Measurements from ENCODE around the gene SMG6. TPM values are rescaled to one million over a fixed set of nuclear protein-coding genes. Genes with fewer than 3 reads are reported as not detected.

The SMG6 gene
- total and polyA plus RNA-seq, 2 of the 4 experiments (the other 2 are of a cell fraction), result 16.3 to 30.3 TPM

DNA sequence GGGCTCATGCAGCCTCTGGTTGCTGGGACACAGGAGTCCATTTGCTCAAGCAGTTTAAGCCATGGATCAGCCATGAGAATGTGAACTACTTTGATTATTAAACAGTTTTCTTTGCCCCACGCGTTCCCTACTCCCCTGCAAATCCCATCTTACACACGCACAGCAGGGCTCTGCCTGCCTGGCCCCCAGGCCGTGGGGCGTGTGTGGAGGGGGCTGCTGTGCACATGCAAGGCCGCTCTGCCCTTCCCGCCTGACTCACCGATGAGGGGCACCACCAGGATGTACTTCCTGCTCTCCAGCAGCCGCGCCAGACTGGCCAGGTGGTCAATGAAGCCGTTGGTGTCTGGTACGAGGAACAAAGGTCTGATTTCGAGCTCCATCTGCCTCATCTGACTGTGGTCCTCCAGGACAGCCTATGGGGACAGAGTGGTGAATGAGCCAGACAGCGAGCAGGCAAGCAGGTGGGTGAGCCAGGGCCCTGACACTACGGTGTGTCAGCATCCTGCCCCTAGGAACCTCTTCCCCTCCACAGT is 235.0 kb downstream of the SMG6 start:
- Histone ChIP-seq H3K4ac (ENCODE audit: low read depth, low read length) (peak overlapping the region; percentile 95), H3K79me1 (ENCODE audit: low read depth in 1 of 2, low read length in 2 of 2) (peaks cover 33 to 73% of the 10 kb centered on the region in 2 experiments), H4K8ac (ENCODE audit: low read depth in 2 of 2, low read length in 2 of 2) (peak overlapping the region; percentile 92 to 99), H3K27ac (ENCODE audit: insufficient read depth, low read length) (peak overlapping the region; percentile 92), H2BK15ac (ENCODE audit: low read depth, low read length) (peak overlapping the region; percentile 60), H3K56ac (ENCODE audit: extremely low read depth, insufficient read depth, low read length) (peak overlapping the region; percentile 63), H4K5ac (ENCODE audit: low read depth, low read length) (peak overlapping the region; percentile 94), H3K36me3 (ENCODE audit: control insufficient read depth, insufficient read depth, low read length) (peaks cover 30% of the 10 kb centered on the region), H3K23ac (ENCODE audit: low read depth, low read length) (peak overlapping the region; percentile 93), H3K4me2 (ENCODE audit: low read depth, low read length) (peak overlapping the region; percentile 4; the same call in 1 of the 2 replicates), H2BK5ac (ENCODE audit: low read depth, low read length, poor library complexity, severe bottlenecking) (peak overlapping the region; percentile 98), H2AFZ (replicated peaks; ENCODE audit: low read length, poor library complexity) (peak overlapping the region; percentile 52), H3K14ac (replicated peaks; ENCODE audit: low read depth, low read length) (peak overlapping the region; percentile 81), H3K4me1 (ENCODE audit: control insufficient read depth, insufficient read depth, low read length) (peaks cover 67% of the 10 kb centered on the region), H4K91ac (ENCODE audit: insufficient read depth, low read depth, low read length) (peak overlapping the region; percentile 97), H3K9me3 (ENCODE audit: control insufficient read depth, insufficient read depth, low read length) (no peaks in the 10 kb centered on the region), H3K27me3 (ENCODE audit: control insufficient read depth, insufficient read depth, low read length) (no peaks in the 10 kb centered on the region), H4K20me1 (ENCODE audit: insufficient read depth, low read length) (no peaks in the 10 kb centered on the region), H3K9me1 (ENCODE audit: insufficient read depth, low read length) (peaks cover 56% of the 10 kb centered on the region), H2AK9ac (replicated peaks; ENCODE audit: low read depth, low read length, poor library complexity) (peak overlapping the region; percentile 83), H2AK5ac (ENCODE audit: low read depth, low read length) (peak overlapping the region; percentile 98), H2BK20ac (ENCODE audit: low read depth, low read length) (peak overlapping the region; percentile 78), H3K4me3 (ENCODE audit: insufficient read depth, low read depth, low read length) (no peak overlapping the region), H3K9ac (ENCODE audit: low read depth, low read length) (peak overlapping the region; percentile 62), H3K18ac (ENCODE audit: low read depth, low read length) (peak overlapping the region; percentile 65), H2BK120ac (ENCODE audit: low read depth, low read length) (peak overlapping the region; percentile 99)
- WGBS, 2 experiments (ENCODE audit: extremely low coverage in 2 of 2, insufficient read length in 1 of 2), result 9% methylated on average over 7 of the region's 15 CpGs; no CpG with 5 or more reads in 1 of the 2 experiments
- POLR2A ChIA-PET (ENCODE audit: unreplicated experiment), result interaction anchor here (0.7 kb wide), 1 partner anchor 18 kb away, joined by 6 read pairs; no protein-coding TSS in a partner anchor
- CTCF ChIA-PET, result interaction anchor here (0.6 to 2.2 kb wide), 6 partner anchors 10 to 176 kb away, joined by 3 to 8 read pairs (median 4); no protein-coding TSS in a partner anchor
- in situ Hi-C loops (cut with MboI; ENCODE audit: low sequenced_read_pairs) (loop anchor here (5.0 to 10.0 kb wide), 2 partner anchors 106 to 179 kb away; no protein-coding TSS in a partner anchor), dilution Hi-C loops (cut with HindIII; ENCODE audit: low sequenced_read_pairs, unreplicated experiment) (no loop called here), intact Hi-C loops (cut with micrococcal nuclease) (loop anchor here (1.0 kb wide), 1 partner anchor 176 kb away; no protein-coding TSS in a partner anchor)
- ATAC-seq (ENCODE audit: low read depth) (peak; percentile 3), DNase-seq (peak; percentile 90)
- no TSS peak for BruUV-seq (replicated peaks)
- no peak for TF ChIP-seq POLR2A (IDR thresholded peaks at IDR 0.05; ENCODE audit: low read depth, low read length)
- peak; percentile 47 for TF ChIP-seq FOS (IDR thresholded peaks at IDR 0.05; ENCODE audit: low read depth, low read length)
- TF ChIP-seq CHD1 (IDR thresholded peaks at IDR 0.05; ENCODE audit: low read depth, low read length), result peak; percentile 78; the same call in 1 of the 2 replicates
- peak; percentile 21; the same call in 1 of the 2 replicates for TF ChIP-seq MAFK (IDR thresholded peaks at IDR 0.05; ENCODE audit: low read depth, low read length)
- peak; percentile 76 for TF ChIP-seq MAZ (IDR thresholded peaks at IDR 0.05; ENCODE audit: borderline replicate concordance, low read depth, low read length)
- no peak for TF ChIP-seq RCOR1 (IDR thresholded peaks at IDR 0.05; ENCODE audit: insufficient replicate concordance, low read length)
- TF ChIP-seq BHLHE40 (IDR thresholded peaks at IDR 0.05; ENCODE audit: low read depth, low read length), result peak; percentile 68
